PC-9 (cell line): Measurements from ENCODE around the gene CCDC60.

ENCODE experiments used
- CTCF ChIP-seq: fragments of 200-600 bp; sonication (generic); conservative IDR thresholded peaks from 2 replicates; pipeline ENCODE4 v1.6.1; 2017; ENCODE audit warnings: mixed run types, antibody characterized with exemption, mild to moderate bottlenecking, moderate library complexity
- EZH2 ChIP-seq: fragments of 200-600 bp; sonication (generic); IDR thresholded peaks from 2 replicates; pipeline ENCODE4 v1.8.0; 2017; ENCODE audit warnings: antibody characterized with exemption, low read depth

GRCh38 chr12:119556854-119557253, 222.3 kb downstream of the CCDC60 start:
- TF ChIP-seq CTCF (no peak), EZH2 (no peak)
